ENCODE data around the gene EFTUD2.

The EFTUD2 gene

GRCh38 chr17:44910231-44911106 is 11.2 kb upstream of the EFTUD2 start:
- no peak for DNase-seq

GRCh38 chr17:44909681-44910144 is 10.5 kb upstream of the EFTUD2 start:
- DNase-seq = no peak

GRCh38 chr17:44908761-44909326 is 9.6 kb upstream of the EFTUD2 start:
- DNase-seq = no peak

- DNase-seq = no peak
These were observed 8.7 kb upstream of the EFTUD2 start for GRCh38 chr17:44907729-44908470.

GRCh38 chr17:44906763-44907728 is 7.8 kb upstream of the EFTUD2 start:
- peak; percentile 14 for DNase-seq

- DNase-seq = no peak
These were observed 6.9 kb upstream of the EFTUD2 start for GRCh38 chr17:44906010-44906646.

- DNase-seq = peak; percentile 17
These were observed 6.1 kb upstream of the EFTUD2 start for GRCh38 chr17:44905006-44906000.

GRCh38 chr17:44904001-44904984 is 5.0 kb upstream of the EFTUD2 start:
- peak; percentile 48 for DNase-seq

- no peak for DNase-seq
These were observed 3.9 kb upstream of the EFTUD2 start for GRCh38 chr17:44903012-44903685.

GRCh38 chr17:44902135-44902760 is 3.0 kb upstream of the EFTUD2 start:
- no peak for DNase-seq

GRCh38 chr17:44901411-44901921 is 2.2 kb upstream of the EFTUD2 start:
- DNase-seq = no peak

GRCh38 chr17:44900894-44901293 is 1.6 kb upstream of the EFTUD2 start:
- peak; percentile 15 for DNase-seq

- DNase-seq = no peak
These were observed 524 bp downstream of the EFTUD2 start for GRCh38 chr17:44898768-44899073.

GRCh38 chr17:44894642-44895041 is 4.6 kb downstream of the EFTUD2 start:
- DNase-seq = no peak

GRCh38 chr17:44892250-44892649 is 7.0 kb downstream of the EFTUD2 start:
- no peak for DNase-seq

GRCh38 chr17:44889003-44889402 is 10.2 kb downstream of the EFTUD2 start:
- no peak for DNase-seq

- DNase-seq = no peak
These were observed 11.0 kb downstream of the EFTUD2 start for GRCh38 chr17:44887971-44888954.

Measured in midbrain (tissue), 1 donor.